Measurements from ENCODE around the gene PPP1R27.

The PPP1R27 gene, protein sequence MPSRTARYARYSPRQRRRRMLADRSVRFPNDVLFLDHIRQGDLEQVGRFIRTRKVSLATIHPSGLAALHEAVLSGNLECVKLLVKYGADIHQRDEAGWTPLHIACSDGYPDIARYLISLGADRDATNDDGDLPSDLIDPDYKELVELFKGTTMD

GRCh38 chr17:81834831-81835267 is at the start of gene PPP1R27:
Gene PPP1R27 (minus strand): TSS chr17:81835050. CDS start chr17:81834953, 97 bp downstream.
- no peak for DNase-seq

- DNase-seq = no peak
Observed at GRCh38 chr17:81884520-81884919, 49.7 kb upstream of the PPP1R27 start.

DNA sequence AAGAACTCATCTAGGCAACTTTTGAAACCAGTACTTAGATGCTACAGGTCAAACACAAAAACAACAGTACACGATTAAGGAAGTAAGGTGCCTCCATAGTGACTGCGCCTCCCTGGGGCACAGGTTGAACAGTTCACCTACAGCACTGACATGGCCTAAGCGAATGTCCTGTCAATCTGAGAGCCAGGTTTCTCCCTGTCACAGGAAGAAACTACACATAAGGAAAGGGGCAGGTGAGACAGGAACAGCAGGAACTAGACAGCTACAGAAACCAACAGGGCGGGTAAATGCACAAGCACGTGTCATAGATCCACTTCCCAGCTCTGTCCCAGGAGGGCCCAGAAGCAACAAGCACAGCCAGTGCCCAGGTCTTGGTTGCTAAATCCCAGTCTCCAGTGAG is 44.3 kb upstream of the PPP1R27 start:
- DNase-seq = no peak

- no peak for DNase-seq
Observed at GRCh38 chr17:81878294-81878693, 43.4 kb upstream of the PPP1R27 start.

DNA sequence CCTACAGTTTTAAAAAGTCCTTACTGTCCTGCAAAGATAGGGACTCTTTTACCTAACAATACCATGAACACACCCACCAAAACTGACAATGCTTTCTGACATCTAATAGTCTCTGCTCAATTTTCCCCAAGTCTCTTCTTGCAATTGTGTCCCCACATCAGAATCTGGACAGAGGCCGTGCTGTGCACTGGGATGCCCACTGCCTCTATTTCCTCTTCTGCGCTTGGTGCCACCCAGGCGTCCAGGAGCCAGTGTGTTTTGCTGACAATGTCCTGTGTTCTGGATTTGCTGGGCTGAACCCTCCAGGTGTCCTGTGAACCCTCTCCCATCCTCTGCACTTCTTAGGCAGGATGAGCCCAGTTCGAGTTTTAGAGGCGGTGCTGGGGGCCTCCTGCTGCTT is 42.7 kb upstream of the PPP1R27 start:
- no peak for DNase-seq

DNA sequence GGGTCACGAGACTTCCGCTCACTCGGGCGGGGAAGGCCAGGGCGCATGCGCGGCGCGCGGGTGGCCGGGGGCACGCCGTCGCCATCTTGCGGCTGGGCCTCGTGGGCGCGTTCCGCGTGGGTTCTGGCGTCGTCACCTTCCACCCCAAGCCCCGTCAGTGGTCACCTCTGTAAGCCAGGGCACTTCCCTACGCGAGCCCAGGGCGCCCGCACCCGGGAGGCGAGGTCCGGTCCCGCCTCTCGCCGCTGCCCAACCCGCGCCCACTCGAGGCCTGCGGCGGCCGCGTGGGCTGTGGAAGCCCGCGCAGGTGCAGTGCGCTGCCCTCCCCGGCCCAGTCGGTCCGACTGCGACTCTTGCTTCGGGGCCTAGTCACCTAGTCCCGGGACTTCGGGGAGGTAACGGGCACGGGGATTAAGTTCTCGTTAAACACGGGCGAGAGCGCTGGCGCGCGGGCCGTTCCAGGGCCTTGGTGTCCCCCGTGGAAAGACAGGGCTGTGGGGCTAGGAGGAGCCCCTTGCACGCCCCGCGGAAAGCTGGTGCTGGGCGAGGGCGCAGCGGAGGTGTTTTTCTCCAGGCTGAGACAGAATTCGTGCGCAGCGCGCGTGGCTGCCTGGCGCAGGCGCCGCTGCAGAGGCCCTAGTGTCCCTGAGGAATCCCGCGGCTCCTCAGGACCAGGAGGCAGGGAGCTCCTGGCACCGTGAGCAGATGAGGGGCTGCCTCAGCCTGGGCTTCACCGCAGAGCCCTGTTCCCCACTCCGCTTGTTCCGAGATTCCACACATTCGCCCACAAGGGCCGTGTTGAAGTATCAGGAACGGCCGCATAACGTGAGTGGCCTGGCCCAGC is 36.8 kb upstream of the PPP1R27 start:
- peak; percentile 94 to 95 for DNase-seq

- DNase-seq = no peak
Observed at GRCh38 chr17:81870981-81871386, 36.1 kb upstream of the PPP1R27 start, which contains the start of gene ARHGDIA. Gene ARHGDIA (minus strand): TSS chr17:81871337. CDS start chr17:81869930, 1,407 bp downstream.

GRCh38 chr17:81870131-81870980 is 35.5 kb upstream of the PPP1R27 start:
- peak in 1 of 2 experiments; percentile 66 for DNase-seq

- DNase-seq = peak in 1 of 2 experiments; percentile 66
Observed at GRCh38 chr17:81869221-81870130, 34.6 kb upstream of the PPP1R27 start.

DNA sequence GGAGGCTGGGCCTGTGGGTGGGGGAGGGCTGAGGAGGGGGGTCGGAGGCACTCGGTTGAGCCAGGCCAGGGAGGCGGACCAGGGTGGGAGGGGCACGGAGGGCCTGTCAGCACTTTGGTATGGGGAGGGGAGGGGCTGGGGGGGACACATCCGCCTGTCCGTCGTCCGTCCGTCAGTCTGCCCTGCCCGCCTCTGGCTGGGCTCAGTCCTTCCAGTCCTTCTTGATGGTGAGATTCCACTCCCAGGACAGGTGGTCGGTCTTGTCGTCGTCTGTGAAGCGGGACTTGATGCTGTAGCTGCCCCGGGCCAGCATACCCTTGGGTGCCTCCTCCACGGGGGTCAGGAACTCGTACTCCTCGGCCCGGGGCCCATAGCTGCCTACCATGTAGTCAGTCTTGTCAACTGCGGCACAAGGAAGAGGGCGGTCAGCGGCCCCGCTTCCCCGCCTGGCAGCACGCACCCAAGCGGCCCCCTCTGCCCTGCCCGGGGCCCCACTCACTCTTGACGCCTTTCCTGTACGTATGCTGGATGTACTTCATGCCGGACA is 33.9 kb upstream of the PPP1R27 start:
- peak in 1 of 2 experiments; percentile 58 for DNase-seq

- no peak for DNase-seq
Observed at GRCh38 chr17:81867991-81868673, 33.3 kb upstream of the PPP1R27 start.

DNA sequence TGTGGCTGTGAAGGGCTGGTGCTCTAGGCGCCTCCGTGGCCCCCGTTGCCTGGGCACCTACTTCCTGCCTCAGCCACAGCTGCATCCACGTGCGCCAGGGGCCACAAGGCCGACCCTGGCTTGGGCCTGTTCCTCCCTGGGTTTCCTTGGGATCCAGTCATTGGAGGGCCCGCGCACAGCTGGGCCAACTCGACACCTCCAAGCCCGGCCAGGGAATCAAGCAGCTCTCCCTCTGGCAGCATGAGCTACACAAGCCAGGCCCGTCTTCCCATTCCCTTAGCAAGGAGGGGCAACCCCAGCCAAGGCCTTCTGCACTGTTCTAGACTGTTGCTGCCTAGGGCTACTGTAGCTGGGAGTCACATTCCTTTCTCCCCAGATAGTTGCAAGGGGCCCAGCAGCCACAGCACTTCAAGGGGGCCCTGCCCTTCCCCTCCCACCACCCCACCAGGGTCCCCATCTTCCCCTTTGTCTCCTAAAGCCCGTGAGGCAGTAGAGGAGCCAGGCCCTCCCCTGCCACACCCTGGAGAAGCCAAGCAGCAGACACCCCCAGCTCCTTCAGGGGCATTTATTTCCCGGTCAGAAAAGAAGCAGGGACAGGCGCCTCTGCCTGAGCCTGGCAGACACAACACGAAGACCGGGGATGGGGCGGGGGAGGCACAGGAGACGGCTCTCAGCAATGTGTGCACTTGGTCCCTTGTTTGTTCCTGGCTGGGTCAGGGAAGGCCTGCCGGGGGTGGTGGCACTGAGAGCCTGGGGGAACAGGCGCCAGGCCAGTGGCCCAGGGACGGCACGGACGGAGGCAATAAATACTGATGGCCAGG is 32.5 kb upstream of the PPP1R27 start:
- DNase-seq = peak; percentile 68

DNA sequence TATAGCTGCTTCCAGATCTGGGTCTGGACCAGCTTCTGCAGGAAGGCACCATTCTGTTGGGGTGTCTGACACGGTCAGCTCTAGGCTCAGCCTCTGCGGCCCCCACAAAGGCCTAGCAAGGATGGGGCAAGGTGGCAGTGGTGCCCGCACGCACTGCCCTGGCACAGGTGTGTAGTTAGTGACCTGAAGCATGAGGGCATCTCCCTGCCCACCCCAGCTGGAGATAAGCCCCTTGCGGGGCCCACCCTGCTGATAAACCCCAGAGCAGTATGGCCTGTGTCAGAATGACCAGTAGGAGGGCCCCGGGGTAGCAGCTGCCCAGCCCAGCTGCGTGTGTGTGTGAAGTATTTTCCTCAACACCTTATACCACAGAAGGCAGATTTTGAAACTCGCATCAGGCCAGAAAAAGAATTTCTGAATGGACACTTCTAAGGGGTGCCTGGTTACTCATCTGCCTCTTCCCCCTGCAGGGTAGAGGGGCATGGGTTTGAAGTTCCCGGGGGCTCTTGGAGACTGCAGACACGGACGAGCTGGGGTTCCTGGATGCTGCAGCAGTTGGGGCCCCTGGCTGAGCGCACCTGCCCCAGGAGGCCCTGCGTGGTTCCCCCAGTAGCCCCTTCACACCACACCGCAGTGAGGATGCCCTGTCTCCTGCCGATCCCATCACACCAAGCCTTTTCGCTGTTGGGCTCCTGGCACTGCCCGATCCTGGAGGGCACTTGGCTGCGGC is 31.8 kb upstream of the PPP1R27 start:
- DNase-seq = peak in 1 of 2 experiments; percentile 54

DNA sequence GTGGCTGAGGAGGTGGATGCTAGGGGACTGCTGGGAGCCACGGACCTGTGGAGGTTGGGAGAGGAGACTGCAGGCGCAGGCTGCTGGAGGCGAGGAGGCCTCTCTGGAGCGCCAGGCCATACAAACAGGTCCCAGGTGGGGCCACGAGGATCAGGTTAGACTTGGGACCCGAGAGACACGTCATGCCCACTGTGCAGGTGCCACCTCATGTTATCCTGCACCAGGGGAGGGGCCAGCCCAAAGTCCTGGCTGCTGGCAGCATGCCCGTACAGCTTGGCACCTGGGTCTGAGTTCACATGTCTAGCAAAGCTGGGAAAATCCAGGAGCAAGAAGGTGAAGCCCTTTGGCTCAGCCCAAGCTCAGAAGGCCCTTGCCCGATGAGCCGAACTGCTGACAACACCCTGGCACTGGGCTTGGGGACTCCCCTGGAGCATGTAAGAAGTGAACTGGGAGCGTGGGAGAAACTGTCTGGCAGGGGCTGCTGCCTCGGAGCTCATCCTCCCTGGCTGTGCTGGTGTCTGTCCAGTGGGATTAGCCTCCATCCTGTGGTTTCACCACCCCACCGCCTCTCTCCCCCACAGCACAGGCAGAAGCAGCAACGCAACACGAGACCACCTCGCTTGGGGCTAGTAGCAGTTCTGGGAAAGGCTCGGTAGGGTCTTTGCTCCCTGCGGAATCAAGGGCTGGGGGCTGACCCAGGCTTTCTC is 31.0 kb upstream of the PPP1R27 start:
- no peak for DNase-seq

- DNase-seq = no peak
Observed at GRCh38 chr17:81865358-81865732, 30.5 kb upstream of the PPP1R27 start.

GRCh38 chr17:81863833-81864768 is 29.3 kb upstream of the PPP1R27 start:
- DNase-seq = peak in 1 of 2 experiments; percentile 36

DNA sequence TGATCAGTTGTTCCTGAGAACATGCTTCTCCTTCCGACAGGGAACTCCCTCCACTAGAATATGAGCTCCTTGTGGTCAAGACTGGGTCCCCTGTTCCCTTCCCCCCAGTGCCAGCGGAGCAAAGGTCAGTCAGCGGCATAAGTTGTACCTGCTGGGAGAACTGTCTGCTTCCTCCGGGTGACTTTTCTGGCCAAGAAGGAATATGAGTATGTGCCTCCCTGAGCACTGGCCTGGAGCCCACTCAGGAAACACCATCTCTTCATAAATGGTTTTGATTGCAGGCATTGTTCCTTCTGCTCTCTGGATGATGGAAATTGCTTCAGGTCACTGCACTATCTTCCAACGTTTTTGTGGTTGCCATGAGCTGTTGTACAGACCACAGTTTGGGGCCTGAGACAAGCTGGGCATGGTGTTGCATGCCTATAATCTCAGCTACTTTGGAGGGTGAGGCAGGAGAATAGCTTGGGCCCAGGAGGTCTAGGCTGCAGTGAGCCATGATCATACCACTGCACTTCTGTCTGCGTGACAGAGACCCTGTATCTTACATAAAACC is 28.3 kb upstream of the PPP1R27 start:
- DNase-seq = no peak
